HCEC 1CT (cell line): ENCODE results near the gene ZMYND12.
"Not testable (repeated sequence)": the region's sequence is repeated elsewhere in the genome, so short reads cannot be mapped to it uniquely, and the experiment has no call there.

Experiments used
- DNase-seq: peaks from one replicate; pipeline ENCODE4 v3.0.0-alpha.2; 2017

Gene ZMYND12, protein sequence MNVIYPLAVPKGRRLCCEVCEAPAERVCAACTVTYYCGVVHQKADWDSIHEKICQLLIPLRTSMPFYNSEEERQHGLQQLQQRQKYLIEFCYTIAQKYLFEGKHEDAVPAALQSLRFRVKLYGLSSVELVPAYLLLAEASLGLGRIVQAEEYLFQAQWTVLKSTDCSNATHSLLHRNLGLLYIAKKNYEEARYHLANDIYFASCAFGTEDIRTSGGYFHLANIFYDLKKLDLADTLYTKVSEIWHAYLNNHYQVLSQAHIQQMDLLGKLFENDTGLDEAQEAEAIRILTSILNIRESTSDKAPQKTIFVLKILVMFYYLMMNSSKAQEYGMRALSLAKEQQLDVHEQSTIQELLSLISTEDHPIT

DNA sequence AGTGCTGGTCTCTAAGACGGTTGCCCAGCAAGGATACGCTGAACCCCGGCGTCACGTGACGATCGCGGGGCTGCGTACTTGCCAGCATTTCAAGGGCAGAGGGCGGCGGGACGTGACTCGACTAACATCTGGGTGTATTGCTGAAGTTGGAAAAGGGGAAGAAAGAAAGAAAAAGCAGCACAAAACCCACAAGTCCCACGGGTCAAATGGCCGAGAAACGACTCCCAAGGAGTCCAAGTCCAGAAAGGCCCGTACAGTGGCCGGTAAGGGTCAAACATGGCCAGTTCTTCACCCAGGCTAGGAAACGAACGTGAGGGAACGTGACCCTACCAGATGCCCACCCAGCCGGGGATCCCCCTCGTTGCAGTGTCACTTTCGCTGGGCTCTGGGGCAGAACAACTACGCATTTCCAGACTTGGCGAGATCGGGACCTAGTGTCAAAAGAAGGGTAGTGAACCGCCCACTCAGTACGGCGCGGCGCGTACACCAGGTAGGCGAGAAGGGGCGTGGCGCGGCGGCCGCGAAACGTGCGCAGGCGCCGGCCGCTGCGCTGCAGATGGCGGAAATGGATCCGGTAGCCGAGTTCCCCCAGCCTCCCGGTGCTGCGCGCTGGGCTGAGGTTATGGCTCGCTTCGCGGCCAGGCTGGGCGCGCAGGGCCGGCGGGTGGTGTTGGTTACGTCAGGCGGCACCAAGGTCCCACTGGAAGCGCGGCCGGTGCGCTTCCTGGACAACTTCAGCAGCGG is at the start of gene ZMYND12, which contains the start of gene PPCS:
Gene ZMYND12, minus strand, starts transcription at position 13 of the 744 bp plus-strand sequence. CDS start 25 bp downstream, outside the sequence.
Gene PPCS, plus strand, starts transcription at position 534 of the 744 bp plus-strand sequence. Its CDS starts 23 bp downstream, at position 557.
- DNase-seq, result peak; percentile 65

DNA sequence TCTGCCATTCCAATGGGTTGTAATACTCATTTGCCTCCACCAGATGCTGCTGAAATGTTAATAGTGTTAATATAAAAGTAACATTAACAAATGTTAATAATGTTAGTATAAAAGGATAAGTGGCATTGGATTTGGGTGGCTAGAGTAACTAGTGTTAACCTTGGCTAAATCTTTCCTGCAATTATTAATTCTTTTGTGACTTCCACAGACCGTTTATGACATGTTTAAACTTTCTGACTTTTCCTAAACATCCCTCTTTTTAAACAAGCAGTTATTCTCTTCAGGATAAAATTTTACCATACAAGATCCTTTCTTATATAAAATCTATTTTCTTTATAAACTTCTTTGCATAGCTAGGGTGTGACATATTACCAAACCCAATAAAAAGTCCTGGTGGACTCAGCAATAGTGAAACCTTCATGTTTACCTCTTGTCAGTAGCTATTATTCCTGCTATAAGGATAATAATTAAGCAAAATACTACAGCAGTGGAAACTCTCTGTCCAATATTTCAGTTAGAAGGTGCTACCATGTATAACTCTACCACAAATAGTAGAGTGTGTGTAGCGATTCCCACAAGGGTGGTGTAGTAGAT is 48.8 kb upstream of the ZMYND12 start:
- DNase-seq, result no peak

DNA sequence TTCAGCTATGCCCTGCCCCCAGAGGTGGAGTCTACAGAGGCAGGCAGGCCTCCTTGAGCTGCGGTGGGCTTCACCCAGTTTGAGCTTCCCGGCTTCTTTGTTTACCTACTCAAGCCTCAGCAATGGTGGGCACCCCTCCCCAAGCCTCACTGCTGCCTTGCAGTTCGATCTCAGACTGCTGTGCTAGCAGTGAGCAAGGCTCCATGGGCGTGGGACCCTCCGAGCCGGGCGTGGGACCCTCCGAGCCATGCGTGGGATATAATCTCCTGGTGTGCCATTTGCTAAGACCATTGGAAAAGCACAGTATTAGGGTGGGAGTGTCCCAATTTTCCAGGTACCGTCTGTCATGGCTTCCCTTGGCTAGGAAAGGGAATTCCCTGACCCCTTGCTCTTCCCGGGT is 46.2 kb upstream of the ZMYND12 start:
- DNase-seq, result not testable (repeated sequence)

DNA sequence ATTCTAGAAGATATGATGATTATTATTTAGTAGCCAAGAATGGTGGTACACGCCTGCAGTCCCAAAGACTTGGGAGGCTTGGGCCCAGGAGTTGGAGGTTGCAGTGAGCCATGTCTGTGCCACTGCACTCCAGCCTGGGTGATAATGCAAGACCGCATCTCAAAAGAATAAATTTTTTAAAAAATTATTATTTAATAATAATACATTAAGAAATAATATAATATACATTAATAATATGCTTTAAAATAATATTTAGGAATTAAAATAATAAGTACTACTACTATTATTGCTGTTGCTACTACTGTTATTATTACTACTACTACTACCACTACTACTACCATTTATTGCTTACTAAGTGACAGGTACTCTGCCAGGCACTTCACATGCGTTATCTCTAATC is 34.4 kb upstream of the ZMYND12 start:
- DNase-seq, result no peak

DNA sequence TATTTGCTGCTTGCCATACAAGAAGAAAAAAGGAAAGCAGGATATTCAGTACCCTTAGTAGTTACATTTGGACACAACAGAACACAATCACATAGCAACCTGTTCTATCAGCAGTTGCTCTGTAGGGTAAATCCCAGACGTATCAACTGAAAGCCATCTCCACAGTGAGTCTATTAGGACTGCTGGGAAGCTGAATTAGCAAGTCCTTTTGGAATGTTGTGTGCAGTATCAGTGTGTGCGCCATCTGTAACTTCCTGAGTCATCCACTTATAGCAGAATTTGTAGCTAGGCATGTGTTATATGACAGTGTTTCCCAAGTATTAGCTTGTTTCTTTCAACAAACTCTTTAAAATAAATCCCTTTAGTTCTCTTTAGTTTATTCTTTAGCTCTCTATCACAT is 28.6 kb upstream of the ZMYND12 start:
- DNase-seq, result peak; percentile 91

DNA sequence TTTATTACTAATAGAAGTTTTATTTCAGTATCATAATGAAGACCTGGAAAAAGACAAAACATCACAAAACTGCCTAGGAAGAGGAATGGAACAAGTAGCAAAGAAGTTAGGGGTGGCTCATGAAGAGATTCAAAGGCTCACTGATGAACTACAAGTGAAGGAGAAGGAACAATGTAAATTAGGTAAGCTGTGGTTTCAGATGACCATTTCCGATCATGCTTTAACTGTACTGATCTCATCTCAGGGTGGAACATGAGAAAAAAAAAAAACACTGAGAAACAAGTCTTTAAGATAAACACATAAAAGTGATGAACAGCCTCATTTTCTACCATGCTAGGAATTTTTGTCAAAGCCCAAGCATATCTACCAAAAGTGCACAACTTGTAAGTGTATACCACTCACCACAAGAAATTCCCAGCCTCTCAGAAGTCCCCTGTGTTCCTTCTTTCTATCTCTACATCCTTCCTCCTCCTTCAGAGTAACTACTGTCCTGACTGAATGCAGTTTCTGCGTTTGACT is 26.9 kb upstream of the ZMYND12 start:
- DNase-seq, result no peak

DNA sequence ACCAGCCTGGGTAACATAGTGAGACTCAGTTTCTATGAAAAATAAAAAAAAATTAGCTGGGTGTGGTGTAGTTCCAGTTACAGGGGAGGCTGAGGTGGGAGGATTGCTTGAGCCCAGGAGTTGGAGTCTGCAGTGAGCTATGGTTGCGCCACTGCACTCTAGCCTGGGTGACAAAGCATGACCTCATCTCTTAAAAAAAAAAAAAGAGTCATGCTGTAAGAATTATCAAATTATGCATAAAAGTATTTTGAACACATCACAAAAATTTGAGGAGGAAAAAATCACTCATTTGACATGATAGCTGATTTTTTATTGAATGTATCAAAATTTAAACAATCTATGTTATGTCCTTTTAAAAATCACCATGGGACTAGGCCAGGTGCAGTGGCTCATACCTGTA is 25.1 kb upstream of the ZMYND12 start:
- DNase-seq, result peak; percentile 16

DNA sequence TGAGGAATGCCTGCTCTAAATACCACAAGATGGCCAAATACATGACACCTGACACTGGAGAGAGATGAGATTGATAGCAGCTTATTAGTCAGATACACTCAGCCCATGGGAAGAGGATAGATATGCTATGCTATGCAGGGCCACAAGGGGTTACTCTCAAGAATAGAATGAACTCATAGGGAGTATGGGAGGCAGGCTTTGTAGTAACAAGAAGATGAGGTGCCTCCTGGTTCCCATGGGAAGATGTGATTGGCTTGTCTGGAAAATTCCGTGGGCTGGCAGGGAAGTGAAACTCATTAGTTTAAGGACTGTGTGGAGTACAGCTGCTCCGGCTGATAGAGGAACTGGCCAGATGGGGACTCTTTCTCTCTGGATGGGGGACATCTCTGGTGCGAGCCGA is 23.8 kb upstream of the ZMYND12 start:
- peak; percentile 47 for DNase-seq

DNA sequence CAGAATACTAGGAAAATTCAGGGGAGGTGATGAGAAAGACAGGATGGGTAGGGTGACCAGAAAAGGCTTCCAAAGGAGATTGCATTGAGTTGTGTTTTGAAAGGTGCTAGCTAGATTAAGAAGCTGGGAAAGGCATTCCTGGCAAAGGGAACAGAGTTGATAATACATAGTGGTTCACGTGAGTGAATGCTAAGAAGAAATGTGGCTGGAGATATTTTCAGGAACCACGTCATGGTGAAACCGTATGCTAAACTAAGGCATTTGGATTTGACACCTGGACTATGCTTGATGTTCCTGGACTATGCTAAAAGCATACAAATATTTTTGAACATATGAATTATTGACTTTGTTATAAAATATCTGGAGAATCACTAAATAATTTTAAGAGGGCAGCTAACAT is 22.0 kb upstream of the ZMYND12 start:
- no peak for DNase-seq

DNA sequence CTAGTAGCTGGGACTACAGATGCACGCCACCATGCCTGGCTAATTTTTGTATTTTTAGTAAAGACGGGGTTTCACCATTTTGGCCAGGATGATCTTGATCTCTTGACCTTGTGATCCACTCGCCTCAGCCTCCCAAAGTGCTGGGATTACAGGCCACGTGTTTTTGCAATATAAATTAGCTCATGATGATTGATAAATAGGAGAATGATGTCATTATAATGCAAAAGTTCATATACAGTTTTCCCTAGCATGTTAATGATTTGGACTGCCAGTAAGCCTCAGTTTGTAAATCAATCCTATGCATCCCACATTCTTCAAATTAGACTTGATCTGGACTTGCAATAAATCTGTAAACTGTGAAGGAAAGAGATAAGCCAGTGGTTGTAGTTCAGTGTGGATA is 21.5 kb upstream of the ZMYND12 start:
- not testable (repeated sequence) for DNase-seq

DNA sequence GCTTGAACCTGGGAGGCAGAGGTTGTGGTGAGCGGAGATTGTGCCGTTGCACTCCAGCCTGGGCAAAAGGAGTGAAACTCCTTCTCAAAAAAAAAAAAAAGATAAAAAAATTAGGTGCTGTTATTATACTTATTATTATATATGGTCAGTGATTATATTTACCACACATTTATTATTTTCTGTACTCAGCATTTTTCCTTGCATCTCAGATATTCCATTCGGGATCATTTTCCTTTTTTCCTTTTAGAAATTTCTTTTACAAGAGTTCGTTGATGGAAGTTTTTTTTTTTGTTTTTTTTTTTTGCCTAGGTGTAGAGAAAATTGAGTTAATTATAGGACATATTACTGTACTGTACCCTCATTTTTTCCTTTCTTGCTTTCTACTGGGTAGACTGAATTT is 20.8 kb upstream of the ZMYND12 start:
- no peak for DNase-seq

DNA sequence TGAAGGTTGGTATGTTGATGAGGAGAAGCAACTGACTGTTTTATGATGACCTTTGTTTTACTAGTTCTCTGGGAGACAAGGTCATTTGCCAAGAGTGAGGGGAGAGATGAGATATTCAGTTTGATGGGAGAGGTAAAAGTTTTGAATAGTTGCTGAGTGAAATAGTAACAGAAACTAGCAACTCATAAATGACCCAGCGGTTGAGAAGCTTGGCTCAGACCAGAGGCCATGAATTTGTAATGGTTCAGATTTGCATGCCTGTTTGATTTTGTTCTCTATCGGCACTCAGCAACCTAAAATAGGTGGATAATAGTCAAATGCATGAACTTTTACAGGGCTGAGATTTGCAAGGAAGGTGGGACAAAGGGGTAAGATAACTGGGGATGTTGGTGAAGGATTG is 13.9 kb upstream of the ZMYND12 start:
- no peak for DNase-seq

DNA sequence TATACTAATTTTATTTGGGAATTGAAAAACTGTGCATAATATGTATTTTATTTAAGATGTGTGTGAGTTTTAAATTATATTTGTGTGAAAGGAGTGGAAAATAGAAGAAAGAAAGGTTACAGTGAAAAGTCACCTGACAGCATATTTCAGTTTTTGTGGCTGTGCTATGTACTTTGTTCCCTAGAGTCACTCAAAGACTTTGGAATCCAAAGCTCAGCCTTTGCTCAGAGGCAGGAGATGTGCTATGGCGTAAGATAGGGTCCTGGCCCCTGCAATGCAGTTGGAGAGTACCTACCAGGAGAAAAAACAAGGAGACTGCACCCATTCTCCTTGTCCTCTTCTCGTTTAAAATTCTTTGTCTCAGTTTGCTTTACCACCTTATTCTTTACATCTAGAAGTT is 10.2 kb upstream of the ZMYND12 start:
- no peak for DNase-seq

DNA sequence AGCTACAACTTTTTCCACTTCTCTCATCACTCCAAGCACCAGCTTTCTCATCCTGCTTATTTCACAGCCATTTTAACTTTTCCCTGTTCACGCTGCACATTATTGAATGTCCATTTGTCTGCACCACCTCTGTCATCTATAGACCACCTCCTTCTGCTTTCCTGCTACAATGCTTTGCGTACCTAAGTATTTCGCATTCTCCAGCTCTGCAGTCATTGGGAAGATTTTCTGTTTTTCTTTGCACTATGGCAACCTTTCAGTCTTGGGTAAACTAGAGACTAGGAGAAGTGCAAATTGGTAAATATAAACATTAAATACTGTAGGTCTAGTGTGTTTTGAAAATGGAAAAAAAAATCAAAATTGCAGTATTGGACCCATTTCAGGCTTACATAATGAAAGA is 8.1 kb upstream of the ZMYND12 start:
- no peak for DNase-seq

DNA sequence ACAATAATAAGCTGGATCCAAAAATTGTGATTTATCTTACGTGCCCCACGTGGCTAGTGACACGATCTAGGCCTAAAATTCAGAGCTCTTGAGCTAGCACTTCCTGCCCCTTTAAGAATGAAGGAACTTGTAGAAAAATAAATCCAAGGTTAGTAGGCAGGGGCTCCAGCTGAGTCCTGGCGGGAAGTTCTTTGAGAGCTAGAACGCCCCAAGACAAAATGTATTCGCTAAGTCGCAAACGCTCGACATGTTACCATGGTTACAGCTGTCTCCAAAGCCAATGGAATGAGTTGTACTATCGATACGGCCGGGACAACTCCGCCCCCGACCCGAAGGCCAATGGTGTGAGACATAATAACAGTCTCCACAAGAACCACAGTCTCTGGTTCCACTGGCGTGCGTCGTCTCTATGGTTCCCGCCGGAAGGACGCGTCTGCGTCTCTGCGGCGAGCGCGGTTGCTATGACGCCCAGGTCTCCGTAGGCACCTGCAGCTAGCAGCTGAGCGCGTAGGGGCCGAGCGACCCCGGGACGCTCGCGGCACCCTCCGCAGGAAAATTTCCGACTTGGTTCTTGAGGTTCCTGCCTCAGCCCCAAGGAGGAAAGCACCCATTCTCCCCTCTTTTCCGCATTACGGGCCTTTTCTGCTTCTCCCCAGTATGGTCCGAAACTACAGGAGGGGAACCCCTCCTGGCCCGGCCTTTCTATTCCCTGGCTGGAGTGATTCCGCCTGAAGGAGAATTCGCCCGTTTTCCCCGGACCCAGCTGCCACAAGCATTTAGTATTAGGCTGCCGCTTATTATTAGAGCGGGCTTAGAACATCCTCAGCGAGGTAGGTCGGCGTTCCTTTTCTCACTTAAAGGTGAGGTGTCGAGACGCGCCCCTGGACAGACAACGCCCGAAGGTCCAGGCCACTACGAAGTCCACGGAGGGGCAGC is 7.3 kb upstream of the ZMYND12 start, which contains the start of gene CCDC30:
Gene CCDC30, plus strand, starts transcription at position 459 of the 936 bp plus-strand sequence. CDS start 17,266 bp downstream, outside the sequence.
- peak; percentile 97 for DNase-seq

DNA sequence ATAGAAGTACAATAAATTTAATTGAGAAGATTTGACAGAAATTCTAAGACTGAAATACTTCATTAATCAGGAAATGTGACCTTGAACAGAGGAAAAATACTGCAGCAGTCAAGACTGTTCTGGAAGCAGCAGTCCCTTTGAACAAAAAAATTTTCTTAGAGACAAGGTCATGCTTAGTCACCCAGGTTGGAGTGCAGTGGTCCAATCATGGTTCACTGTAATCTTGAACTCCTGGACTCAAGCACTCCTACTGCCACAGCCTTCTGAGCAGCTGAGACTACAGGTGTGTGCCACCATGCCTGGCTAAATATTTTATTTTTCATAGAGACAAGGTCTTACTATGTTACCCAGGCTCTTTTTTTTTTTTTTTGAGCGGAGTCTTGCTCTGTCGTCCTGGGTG is 5.4 kb upstream of the ZMYND12 start:
- no peak for DNase-seq

DNA sequence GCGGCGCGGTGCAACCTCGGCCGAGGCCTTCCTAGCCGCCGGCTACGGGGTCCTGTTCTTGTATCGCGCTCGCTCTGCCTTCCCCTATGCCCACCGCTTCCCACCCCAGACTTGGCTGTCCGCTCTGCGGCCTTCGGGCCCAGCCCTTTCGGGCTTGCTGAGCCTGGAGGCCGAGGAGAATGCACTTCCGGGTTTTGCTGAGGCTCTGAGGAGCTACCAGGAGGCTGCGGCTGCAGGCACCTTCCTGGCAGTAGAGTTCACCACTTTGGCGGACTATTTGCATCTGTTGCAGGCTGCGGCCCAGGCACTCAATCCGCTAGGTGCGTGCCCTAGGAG is 900 bp upstream of the ZMYND12 start:
- no peak for DNase-seq

DNA sequence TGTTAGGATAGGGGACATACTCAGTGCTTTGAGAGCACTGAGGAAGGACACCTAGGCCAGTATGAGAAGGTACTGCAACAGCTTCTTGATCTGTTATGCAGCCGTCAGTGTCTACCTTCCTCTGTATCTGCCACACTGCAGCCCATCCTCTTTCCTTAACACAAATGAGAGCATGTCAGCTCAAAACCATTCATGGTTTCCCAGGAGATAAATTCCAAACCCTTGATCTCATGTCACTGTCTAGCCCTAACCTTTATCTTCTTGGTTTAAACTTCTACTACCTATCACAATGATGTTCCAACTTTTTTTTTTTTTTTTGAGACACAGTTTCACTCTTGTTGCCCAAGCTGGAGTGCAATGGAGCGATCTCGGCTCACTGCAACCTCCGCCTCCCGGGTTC is 1.4 kb downstream of the ZMYND12 start:
- DNase-seq, result no peak

DNA sequence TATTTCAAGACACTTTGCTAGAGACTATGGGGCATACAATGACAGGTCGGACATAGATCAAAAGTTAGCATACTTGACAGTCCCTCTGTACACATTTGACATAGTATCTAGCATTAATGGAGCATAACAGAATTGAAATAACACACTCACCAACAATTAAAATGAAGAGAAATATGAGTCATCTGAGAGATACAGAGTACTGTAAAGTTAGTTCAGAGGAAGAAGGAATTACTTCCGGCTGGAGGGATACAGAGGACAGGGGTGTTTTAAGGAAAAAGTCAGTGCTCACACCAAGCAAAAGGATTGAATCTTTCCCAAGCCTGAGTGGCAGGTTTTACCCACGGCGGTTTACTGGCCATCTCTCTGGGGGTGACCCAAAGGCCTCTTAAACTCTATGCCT is 2.4 kb downstream of the ZMYND12 start:
- no peak for DNase-seq

DNA sequence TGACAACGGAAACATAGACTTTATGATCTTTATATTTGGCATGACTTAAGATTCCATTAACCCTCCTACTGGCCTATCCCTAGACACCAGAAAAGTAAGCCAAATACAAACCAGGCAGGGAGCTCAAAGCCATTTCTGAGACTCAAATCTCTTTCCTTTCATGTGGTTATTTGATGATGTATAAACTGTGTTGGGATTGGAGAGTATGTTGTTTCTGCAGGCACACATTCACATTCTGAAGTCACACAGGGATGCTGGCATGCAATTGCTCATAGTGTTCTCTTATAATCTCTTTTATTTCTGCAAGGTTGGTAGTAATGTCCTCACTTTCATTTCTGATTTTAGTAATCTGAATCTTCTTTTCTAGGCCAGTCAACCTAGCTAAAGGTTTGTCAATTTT is 5.8 kb downstream of the ZMYND12 start:
- no peak for DNase-seq

DNA sequence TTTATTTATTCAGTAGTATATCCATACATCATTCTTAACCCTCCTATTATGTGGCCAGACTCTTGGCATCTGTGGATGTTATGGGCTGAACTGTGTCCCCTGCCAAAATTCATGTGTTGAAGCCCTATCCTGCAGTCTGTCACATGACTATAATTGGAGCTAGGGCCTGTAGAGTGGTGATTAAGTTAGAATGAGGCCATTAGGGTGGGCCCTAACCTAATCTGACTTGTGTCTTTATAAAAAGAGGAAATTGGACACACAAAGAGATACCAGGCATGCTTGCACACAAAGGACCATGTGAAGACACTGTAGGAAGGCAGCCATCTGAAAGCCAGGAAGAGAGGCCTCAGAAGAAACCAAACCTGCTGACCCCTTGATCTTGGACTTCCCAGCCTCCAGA is 6.6 kb downstream of the ZMYND12 start:
- DNase-seq, result no peak

DNA sequence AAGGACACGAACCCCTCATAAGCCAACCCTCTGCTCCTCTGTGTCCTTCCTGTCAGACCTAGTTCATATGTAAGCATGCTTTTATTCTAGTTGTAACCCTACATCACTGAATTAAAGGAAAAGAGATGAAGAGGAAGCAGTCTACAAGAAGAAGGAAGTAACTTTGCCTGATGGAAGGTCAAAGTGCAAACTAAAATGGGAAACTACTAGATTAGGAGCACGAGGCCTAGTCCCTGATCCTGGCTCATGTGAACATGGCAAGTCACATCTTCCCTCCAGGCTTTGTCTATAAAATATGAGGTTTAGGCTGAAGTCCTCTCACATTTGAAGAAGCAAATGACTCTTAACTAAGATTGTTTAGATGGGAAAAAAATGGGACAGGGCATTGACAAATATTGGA is 13.2 kb downstream of the ZMYND12 start:
- DNase-seq, result no peak
